ENCODE data around the gene CTDSP2.

The CTDSP2 gene

GRCh38 chr12:57830393-57830792 lies 16.1 kb downstream of the CTDSP2 start:
- Mint-ChIP-seq H3K27ac (peak overlapping the region in 1 of 3 experiments; percentile 39), H3K36me3 (ENCODE audit: low read depth) (peaks cover 40% of the 10 kb centered on the region), H3K9me3 (no peaks in the 10 kb centered on the region), H3K4me3 (no peak overlapping the region), H3K27me3 (ENCODE audit: low read depth) (no peaks in the 10 kb centered on the region), H3K4me1 (peaks cover 46% of the 10 kb centered on the region)
- TF ChIP-seq CTCF (IDR thresholded peaks at IDR 0.05; ENCODE audit: unreplicated experiment in 3 of 3): no peak

- peak overlapping the region in 2 of 3 experiments; percentile 58 to 66 for H3K27ac Mint-ChIP-seq
- no peaks in the 10 kb centered on the region for H3K27me3 Mint-ChIP-seq (ENCODE audit: low read depth)
- no peaks in the 10 kb centered on the region for H3K9me3 Mint-ChIP-seq
- TF ChIP-seq CTCF (IDR thresholded peaks at IDR 0.05; ENCODE audit: unreplicated experiment in 3 of 3): no peak
- no peak overlapping the region for H3K4me3 Mint-ChIP-seq
- peaks cover 39% of the 10 kb centered on the region for H3K4me1 Mint-ChIP-seq
- H3K36me3 Mint-ChIP-seq (ENCODE audit: low read depth): peaks cover 50% of the 10 kb centered on the region
These were observed 17.3 kb downstream of the CTDSP2 start for GRCh38 chr12:57829025-57829777.

GRCh38 chr12:57826966-57827365 lies 19.6 kb downstream of the CTDSP2 start:
- Mint-ChIP-seq H3K27ac (no peak overlapping the region), H3K27me3 (ENCODE audit: low read depth) (no peaks in the 10 kb centered on the region), H3K4me3 (no peak overlapping the region), H3K9me3 (no peaks in the 10 kb centered on the region), H3K36me3 (ENCODE audit: low read depth) (peaks cover 72% of the 10 kb centered on the region), H3K4me1 (peaks cover 20% of the 10 kb centered on the region)
- TF ChIP-seq CTCF (IDR thresholded peaks at IDR 0.05; ENCODE audit: unreplicated experiment in 3 of 3): no peak

GRCh38 chr12:57826400-57826799 lies 20.1 kb downstream of the CTDSP2 start:
- Mint-ChIP-seq H3K4me1 (peaks cover 14% of the 10 kb centered on the region), H3K36me3 (ENCODE audit: low read depth) (peaks cover 74% of the 10 kb centered on the region), H3K27ac (no peak overlapping the region), H3K4me3 (no peak overlapping the region), H3K27me3 (ENCODE audit: low read depth) (no peaks in the 10 kb centered on the region), H3K9me3 (no peaks in the 10 kb centered on the region)
- TF ChIP-seq CTCF (IDR thresholded peaks at IDR 0.05; ENCODE audit: unreplicated experiment in 3 of 3): no peak

- Mint-ChIP-seq H3K36me3 (ENCODE audit: low read depth) (peaks cover 81% of the 10 kb centered on the region), H3K27ac (no peak overlapping the region), H3K4me1 (peaks cover 11% of the 10 kb centered on the region), H3K9me3 (no peaks in the 10 kb centered on the region), H3K4me3 (no peak overlapping the region), H3K27me3 (ENCODE audit: low read depth) (no peaks in the 10 kb centered on the region)
- TF ChIP-seq CTCF (IDR thresholded peaks at IDR 0.05; ENCODE audit: unreplicated experiment in 3 of 3): no peak
These were observed 21.1 kb downstream of the CTDSP2 start for GRCh38 chr12:57825451-57825850.
